CD4-positive, alpha-beta T cell (primary cell): Measurements from ENCODE around the gene OR5A2. TPM values are rescaled to one million over a fixed set of nuclear protein-coding genes. Genes with fewer than 3 reads are reported as not detected.
"Not testable (repeated sequence)": the region's sequence is repeated elsewhere in the genome, so short reads cannot be mapped to it uniquely, and the experiment has no call there.

Source experiments
- ATAC-seq: fragments of 200-7000 bp; cut with Tn5 transposase; one replicate; pipeline ENCODE4 v1.10.0; 2022; ENCODE audit warnings: mild to moderate bottlenecking; ENCODE audit not compliant: poor library complexity
- CTCF ChIA-PET: fragments of 350-600 bp; sonication (Branson Sonifier 250); formaldehyde crosslinking; loops from one replicate; lab custom pipeline; 2021; ENCODE audit warnings: antibody characterized with exemption, inconsistent platforms; lab: Charles Lee
- POLR2A ChIA-PET: fragments of 350-600 bp; sonication (Branson Sonifier 250); formaldehyde crosslinking; loops from one replicate; lab custom pipeline; 2021; ENCODE audit warnings: antibody characterized with exemption, inconsistent platforms; lab: Charles Lee
- DNase-seq, 14 experiments: peaks; one replicate each; pipeline ENCODE4 v3.0.0-alpha.2; 2013 to 2020; ENCODE audit warnings: mixed read lengths in 2 of 14
- H3K27ac ChIP-seq, 2 donors: one replicate each; pipeline versions ENCODE4 v1.5.1 to v1.7.0; 2013; ENCODE audit warnings: low read length in 2 of 2, low read depth in 1 of 2, mild to moderate bottlenecking in 1 of 2
- H3K27me3 ChIP-seq, 2 experiments: 1 replicate in 1 of 2; 2 replicates in 1 of 2; pipeline versions ENCODE4 v1.6.1 to v1.7.0; 2013; ENCODE audit warnings: low read length in 2 of 2, control low read depth in 1 of 2, mild to moderate bottlenecking in 1 of 2, moderate library complexity in 1 of 2; ENCODE audit not compliant: insufficient read depth in 2 of 2, control insufficient read depth in 1 of 2
- H3K36me3 ChIP-seq: one replicate; pipeline ENCODE4 v1.6.1; 2013; ENCODE audit warnings: low read length, control low read depth; ENCODE audit not compliant: insufficient read depth
- H3K4me1 ChIP-seq: one replicate; pipeline ENCODE4 v1.6.1; 2013; ENCODE audit warnings: low read length, control low read depth; ENCODE audit not compliant: insufficient read depth
- H3K4me3 ChIP-seq: one replicate; pipeline ENCODE4 v1.5.1; 2013; ENCODE audit warnings: mild to moderate bottlenecking, low read length, moderate library complexity
- H3K9me3 ChIP-seq, 2 experiments: 1 replicate in 1 of 2; 2 replicates in 1 of 2; pipeline versions ENCODE4 v1.6.1 to v1.7.0; 2013; ENCODE audit warnings: low read length in 2 of 2, mild to moderate bottlenecking in 2 of 2, control low read depth in 1 of 2, moderate library complexity in 1 of 2; ENCODE audit not compliant: control insufficient read depth in 1 of 2, insufficient read depth in 1 of 2
- H3K27ac Mint-ChIP-seq: one replicate; pipeline ENCODE4 v1.8.0; 2020; ENCODE audit warnings: mixed read lengths
- H3K27me3 Mint-ChIP-seq: one replicate; pipeline ENCODE4 v1.8.0; 2021; ENCODE audit warnings: mixed read lengths
- H3K36me3 Mint-ChIP-seq: one replicate; pipeline ENCODE4 v1.8.0; 2021; ENCODE audit warnings: low read depth, mixed read lengths
- H3K4me1 Mint-ChIP-seq: one replicate; pipeline ENCODE4 v1.8.0; 2021; ENCODE audit warnings: low read depth, mixed read lengths
- H3K4me3 Mint-ChIP-seq: one replicate; pipeline ENCODE4 v1.8.0; 2020; ENCODE audit warnings: mild to moderate bottlenecking, mixed read lengths
- H3K9me3 Mint-ChIP-seq: one replicate; pipeline ENCODE4 v1.8.0; 2020; ENCODE audit warnings: mixed read lengths
- intact Hi-C, 2 experiments: fragments of 100-400 bp; cut with DNase I in 1 of 2; cut with micrococcal nuclease in 1 of 2; formaldehyde crosslinking; loops; one replicate each; pipeline versions ENCODE4 v1.15.1 to v1.9.0; 2023 to 2025; cut with DNase I, micrococcal nuclease
- total RNA-seq, 174 experiments: library from RNA in 2 of 174; stranded (reverse) in 2 of 174; gene quantifications; one replicate each; pipeline ENCODE4 v1.2.3 and lab custom pipeline; 2021 to 2026
- TF ChIP-seq, protein P1 (sequence below): fragments of 200-600 bp; IDR thresholded peaks from one replicate; pipeline ENCODE4 v1.8.0; 2022; ENCODE audit warnings: antibody characterized with exemption, mild to moderate bottlenecking

Gene OR5A2
- total RNA-seq, 2 experiments from 2014 or later, result not detected

DNA sequence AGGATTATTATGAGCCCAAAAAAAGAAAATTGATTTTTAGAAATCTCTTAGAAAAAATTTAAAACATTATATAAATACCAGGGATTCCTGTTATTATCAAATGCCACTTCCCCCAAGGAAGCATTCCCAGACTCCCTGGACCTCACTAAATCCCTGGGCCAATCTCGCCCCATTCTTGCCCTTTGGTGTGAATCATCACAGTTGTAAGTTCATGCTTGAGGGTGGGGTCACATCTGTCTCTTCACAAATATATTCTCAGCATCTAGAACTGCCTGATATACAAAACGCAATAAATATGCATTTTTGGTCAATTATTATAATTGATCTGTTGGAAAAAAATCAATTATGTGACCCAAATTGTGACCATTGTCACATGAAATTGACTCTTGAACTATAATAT is 22.3 kb upstream of the OR5A2 start:
- H3K4me3 ChIP-seq, result no peak overlapping the region
- TF ChIP-seq, protein P1, sequence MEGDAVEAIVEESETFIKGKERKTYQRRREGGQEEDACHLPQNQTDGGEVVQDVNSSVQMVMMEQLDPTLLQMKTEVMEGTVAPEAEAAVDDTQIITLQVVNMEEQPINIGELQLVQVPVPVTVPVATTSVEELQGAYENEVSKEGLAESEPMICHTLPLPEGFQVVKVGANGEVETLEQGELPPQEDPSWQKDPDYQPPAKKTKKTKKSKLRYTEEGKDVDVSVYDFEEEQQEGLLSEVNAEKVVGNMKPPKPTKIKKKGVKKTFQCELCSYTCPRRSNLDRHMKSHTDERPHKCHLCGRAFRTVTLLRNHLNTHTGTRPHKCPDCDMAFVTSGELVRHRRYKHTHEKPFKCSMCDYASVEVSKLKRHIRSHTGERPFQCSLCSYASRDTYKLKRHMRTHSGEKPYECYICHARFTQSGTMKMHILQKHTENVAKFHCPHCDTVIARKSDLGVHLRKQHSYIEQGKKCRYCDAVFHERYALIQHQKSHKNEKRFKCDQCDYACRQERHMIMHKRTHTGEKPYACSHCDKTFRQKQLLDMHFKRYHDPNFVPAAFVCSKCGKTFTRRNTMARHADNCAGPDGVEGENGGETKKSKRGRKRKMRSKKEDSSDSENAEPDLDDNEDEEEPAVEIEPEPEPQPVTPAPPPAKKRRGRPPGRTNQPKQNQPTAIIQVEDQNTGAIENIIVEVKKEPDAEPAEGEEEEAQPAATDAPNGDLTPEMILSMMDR, result no peak
- ChIA-PET CTCF (no interaction called here), POLR2A (no interaction called here)
- no peak overlapping the region for H3K4me3 Mint-ChIP-seq
- no peaks in the 10 kb centered on the region for H3K4me1 ChIP-seq
- no peak overlapping the region for H3K27ac Mint-ChIP-seq
- no peaks in the 10 kb centered on the region for H3K27me3 ChIP-seq
- H3K27ac ChIP-seq, result no peak overlapping the region
- ATAC-seq, result no peak
- H3K4me1 Mint-ChIP-seq, result no peaks in the 10 kb centered on the region
- DNase-seq, result no peak
- H3K9me3 ChIP-seq, result no peaks in the 10 kb centered on the region
- H3K9me3 Mint-ChIP-seq, result peaks cover 3% of the 10 kb centered on the region
- no peaks in the 10 kb centered on the region for H3K36me3 ChIP-seq
- intact Hi-C loops, result no loop called here
- H3K36me3 Mint-ChIP-seq, result no peaks in the 10 kb centered on the region
- H3K27me3 Mint-ChIP-seq, result peaks cover 5% of the 10 kb centered on the region

DNA sequence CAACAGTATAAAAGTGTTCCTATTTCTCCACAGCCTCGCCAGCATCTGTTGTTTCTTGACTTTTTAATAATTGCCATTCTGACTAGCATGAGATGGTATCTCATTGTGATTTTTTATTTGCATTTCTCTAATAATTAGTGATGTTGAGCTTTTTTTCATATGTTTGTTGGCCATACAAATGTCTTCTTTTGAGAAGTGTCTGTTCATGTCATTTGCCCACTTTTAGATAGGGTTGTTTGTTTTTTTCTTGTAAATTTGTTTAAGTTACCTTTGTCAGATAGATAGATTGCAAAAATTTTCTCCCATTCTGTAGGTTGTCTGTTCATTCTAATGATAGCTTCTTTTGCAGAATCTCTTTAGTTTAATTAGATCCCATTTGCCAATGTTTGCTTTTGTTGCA is 19.4 kb upstream of the OR5A2 start:
- H3K4me1 Mint-ChIP-seq, H3K27ac ChIP-seq, ATAC-seq, H3K9me3 ChIP-seq, H3K27ac Mint-ChIP-seq, CTCF ChIA-PET, H3K27me3 ChIP-seq, H3K36me3 ChIP-seq, H3K9me3 Mint-ChIP-seq, H3K4me1 ChIP-seq, POLR2A ChIA-PET, H3K27me3 Mint-ChIP-seq, H3K4me3 ChIP-seq, DNase-seq, H3K4me3 Mint-ChIP-seq, H3K36me3 Mint-ChIP-seq, intact Hi-C loops: not testable (repeated sequence)

DNA sequence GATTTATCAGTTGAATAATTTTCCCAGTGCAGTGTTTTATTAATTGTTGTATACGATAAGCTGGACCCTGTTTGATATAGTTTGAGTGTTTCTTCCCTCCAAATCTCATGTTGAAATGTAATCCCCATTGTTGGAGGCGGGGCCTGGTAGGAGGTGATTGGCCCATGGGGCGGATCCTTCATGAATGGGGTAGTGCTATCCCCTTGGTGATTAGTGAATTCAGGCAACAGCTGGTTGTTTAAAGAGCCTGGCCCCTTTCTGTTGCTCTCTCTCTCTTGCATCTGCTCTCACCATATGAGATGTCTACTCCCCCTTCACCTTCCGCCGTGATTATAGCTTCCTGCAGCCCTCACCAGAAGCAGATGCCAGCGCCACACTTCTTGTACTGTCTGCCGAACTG is 11.6 kb upstream of the OR5A2 start:
- Histone ChIP-seq H3K27ac (no peak overlapping the region), H3K36me3 (no peaks in the 10 kb centered on the region), H3K4me3 (no peak overlapping the region), H3K9me3 (no peaks in the 10 kb centered on the region), H3K4me1 (no peaks in the 10 kb centered on the region), H3K27me3 (no peaks in the 10 kb centered on the region)
- H3K36me3 Mint-ChIP-seq, result no peaks in the 10 kb centered on the region
- ChIA-PET CTCF (no interaction called here), POLR2A (no interaction called here)
- H3K27me3 Mint-ChIP-seq, result peaks cover 3% of the 10 kb centered on the region
- TF ChIP-seq, protein P1, result no peak
- no peak overlapping the region for H3K27ac Mint-ChIP-seq
- intact Hi-C loops, result no loop called here
- H3K4me3 Mint-ChIP-seq, result no peak overlapping the region
- ATAC-seq (no peak), DNase-seq (no peak)
- H3K9me3 Mint-ChIP-seq, result no peaks in the 10 kb centered on the region
- H3K4me1 Mint-ChIP-seq, result no peaks in the 10 kb centered on the region

DNA sequence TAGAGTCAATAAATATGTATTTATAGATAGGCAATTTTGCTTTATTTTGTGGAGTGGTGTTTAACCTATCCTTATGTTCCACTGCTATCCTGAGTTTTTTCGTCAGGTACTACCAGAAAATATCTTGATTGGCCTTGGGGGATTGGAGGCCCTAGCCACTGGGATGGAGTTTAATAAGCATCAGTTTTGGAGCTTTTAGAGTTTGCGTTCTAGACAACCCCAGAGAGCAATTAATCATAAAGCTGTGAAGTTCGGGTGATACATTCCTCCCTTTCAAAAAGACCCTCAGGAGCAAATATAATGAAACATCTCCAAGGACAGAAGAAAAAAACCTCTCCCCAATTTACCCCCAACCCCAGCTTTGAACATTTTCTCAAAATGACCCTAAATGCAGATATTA is 10.0 kb upstream of the OR5A2 start, which contains the start of gene OR5A1:
TSS of gene OR5A1 (plus strand) at position 301 of the 400 bp plus-strand sequence. CDS start 6,700 bp downstream, outside the sequence.
- H3K27me3 ChIP-seq, result peaks cover 0 to 4% of the 10 kb centered on the region in 2 experiments
- ATAC-seq (no peak), DNase-seq (no peak)
- no peak within 1 kb of the TSS for H3K4me3 ChIP-seq
- POLR2A ChIA-PET, result no interaction called here
- Mint-ChIP-seq H3K27ac (no peak within 1 kb of the TSS), H3K4me1 (no peaks in the 10 kb centered on the region), H3K36me3 (no peaks in the 10 kb centered on the region), H3K27me3 (peaks cover 12% of the 10 kb centered on the region), H3K9me3 (no peaks in the 10 kb centered on the region), H3K4me3 (no peak within 1 kb of the TSS)
- no peaks in the 10 kb centered on the region for H3K36me3 ChIP-seq
- H3K27ac ChIP-seq, result no peak within 1 kb of the TSS
- H3K4me1 ChIP-seq, result no peaks in the 10 kb centered on the region
- no peaks in the 10 kb centered on the region for H3K9me3 ChIP-seq
- CTCF ChIA-PET, result no interaction called here
- TF ChIP-seq, protein P1, result no peak
- intact Hi-C loops, result no loop called here
